HG02642 (cell line): ENCODE measurements around the gene CUBN.

Experiments used
- ATAC-seq: cut with Tn5 transposase; IDR thresholded peaks from one replicate; pipeline ENCODE4 v1.9.1; 2021; ENCODE audit warnings: mild to moderate bottlenecking; ENCODE audit not compliant: unreplicated experiment, poor library complexity

The CUBN gene

DNA sequence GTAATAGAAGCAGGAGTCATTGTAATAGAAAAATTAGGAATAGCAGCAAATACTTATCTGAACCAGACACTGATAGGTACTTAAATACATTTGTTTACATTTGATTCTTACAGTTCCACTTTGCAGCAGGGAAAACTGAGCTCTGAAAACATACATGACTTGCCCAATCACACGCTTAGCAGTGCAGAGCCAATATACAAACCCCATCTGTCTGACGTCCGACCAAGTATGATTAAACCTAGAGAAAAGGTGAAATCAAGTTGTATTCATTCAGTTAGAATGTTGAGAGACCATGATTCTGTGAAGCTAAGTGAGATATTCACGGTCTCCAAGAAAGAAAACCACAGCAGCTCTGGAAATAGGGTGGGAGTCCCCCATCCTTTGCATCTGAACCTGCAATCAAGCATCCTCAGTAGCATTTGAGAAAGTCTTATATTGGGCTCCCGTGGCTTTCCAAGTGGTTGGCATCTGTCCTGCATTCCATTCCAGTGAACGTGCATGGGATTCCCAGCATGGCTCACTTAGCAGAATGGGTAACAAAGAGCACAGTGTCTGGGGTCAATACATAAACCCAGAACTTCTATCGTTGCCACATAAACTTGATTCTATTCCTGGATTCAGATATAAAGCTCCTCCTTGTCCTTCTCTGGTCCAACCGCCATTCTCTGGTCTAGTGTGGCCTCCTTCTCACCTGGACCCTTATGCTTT is 163.7 kb downstream of the CUBN start:
- no peak for ATAC-seq

DNA sequence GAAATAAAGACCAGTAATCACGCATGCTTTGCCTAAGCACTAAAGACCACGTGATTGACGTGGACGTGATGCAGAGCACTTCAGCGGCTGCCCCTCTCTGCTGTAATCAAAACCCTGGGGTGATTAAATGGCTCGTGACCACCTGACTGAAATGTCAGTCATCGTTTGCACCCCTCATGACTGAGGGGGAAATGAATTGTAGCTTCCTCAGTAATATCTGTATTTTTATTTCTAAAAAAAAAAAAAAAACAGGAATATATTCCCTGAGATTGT is 164.3 kb downstream of the CUBN start:
- ATAC-seq: no peak

DNA sequence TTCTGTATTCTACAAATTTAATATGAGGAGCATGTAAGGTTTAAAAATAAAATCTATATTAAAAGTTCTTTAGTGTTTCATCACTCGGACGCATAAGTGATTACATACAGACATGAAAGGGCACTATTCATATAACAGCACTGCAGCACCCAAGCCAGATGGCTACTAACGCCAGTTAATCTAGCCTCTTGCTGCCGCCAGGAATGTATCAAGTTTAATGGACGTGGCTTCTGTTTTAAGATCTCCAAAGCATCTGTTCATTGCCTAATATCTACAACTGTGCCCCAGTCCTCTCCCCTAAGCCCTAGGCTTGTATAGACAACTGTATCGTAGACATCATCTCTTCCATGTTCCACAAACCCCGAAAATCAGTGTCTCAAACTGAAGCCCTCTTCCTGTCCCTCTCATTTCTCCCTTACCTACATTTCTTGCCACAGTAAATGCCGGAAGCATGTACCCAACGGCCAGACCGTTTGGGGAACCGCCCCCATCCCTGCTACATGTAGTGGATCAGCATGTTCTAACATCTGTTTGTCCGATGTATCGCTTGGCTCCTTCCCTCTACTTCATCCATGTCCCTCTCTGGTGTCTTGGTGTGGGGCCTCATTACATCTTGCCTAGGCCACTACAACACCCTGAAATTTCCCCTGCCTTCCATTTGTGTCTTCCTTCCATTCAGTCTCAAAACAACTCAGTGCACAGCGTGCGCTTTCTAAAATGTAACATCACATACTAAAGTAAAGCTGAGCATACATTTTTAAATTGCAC is 164.9 kb downstream of the CUBN start:
- ATAC-seq: no peak

DNA sequence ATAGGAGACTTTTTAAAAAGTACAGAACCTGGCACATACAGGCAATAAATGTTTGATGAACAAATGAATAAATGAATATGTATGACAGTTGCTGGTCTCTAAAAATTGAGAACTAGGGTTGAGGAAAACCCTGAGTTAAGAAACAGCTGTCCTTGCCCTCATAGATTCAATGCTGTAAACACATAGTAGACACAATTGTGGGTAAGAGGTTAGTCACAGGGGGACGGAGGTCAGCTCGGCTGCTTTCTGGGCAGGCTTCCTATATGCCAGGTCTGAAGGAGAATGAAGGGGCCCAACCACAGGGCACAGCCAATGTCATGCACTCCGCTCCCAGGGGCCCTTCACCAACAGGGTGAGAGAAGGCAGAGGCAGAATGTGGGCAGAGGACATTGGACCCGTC is 169.1 kb downstream of the CUBN start:
- no peak for ATAC-seq

DNA sequence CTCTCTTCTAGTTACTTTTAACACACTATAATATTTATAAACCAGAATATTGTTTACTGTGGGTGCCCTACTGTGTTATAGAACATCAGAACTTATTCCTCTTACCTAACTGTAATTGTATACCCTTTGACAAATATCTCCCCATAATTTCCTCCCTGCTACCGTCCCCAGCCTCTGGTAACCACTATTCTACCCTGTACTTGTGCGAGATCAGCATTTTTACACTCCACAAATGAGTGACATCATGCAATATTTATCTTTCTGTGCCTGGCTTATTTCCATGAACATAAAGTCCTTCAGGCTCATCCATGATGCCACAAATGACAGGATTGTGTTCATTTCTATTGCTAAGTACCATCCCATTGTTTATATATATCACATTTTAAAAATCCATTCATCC is 172.6 kb downstream of the CUBN start:
- ATAC-seq: no peak

DNA sequence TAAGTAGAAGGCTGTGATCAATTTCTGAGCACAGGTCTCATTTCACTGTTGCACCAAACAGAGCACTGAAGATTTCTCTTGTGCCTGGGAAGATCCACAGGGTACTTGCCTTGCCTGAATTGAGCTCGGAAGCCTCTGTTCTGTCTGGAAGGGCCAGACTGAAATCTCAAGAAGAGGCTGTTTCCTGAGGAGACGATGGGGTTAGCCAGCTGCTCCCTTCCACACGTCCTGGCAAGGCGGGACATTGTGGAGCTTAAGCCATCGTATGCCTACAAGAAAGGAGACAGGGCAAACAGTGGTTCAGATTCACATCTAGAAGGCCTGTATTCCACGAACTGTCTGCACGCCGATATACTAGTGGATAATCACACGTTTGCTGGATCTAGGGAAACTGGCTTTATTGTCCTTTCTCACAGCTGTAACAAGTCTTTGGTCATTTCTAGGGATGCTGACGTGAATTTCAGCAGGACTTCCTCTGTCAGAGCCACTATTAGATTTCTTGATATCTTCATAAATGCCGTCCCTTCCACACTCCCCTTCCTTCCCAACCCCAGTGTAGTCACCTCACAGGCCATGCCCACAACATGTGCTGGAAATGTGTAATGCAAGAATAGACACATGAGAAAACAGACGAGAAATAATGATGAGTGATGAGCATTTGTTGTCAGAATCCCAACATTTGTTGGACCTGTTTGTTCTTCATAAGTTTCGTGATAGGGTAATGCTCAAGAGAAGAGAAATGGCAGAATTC is 175.2 kb downstream of the CUBN start:
- no peak for ATAC-seq

DNA sequence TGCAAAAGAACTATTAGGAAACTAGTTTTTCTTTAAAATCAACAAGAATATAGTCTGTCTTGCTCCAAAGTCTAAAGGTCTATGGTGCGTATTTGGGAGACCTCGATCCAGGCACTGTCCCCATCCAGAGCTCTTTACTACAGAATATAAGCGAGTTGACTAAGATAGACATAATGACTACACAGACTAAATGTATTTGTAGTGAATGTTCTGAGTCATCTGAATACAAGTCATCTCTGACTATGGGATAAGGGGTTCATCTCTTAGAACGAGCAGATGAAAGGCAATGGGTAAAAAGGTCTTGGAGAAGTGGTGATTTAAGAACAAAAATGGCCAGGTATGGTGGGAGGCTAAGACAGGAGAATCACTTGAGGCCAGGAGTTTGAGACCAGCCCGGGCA is 176.3 kb downstream of the CUBN start:
- no peak for ATAC-seq

DNA sequence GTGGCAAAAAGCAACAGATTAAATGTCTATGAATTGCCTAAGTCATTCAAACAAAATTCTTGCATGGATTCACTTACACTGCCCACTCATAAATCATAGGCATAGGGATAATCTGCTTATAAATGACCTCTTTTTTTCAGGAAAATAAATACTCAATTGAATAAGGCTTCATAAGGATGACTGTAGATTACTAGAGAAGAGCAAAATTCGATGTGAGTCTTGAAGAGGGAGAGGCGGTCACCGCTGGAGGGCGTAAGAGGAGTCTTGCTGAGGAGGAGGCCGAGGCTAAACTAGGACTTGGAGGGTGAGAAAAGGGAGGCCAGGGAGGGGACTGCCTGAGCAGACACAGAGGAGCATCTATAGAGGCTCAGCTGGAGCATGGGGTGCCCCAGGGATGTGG is 177.0 kb downstream of the CUBN start:
- no peak for ATAC-seq

DNA sequence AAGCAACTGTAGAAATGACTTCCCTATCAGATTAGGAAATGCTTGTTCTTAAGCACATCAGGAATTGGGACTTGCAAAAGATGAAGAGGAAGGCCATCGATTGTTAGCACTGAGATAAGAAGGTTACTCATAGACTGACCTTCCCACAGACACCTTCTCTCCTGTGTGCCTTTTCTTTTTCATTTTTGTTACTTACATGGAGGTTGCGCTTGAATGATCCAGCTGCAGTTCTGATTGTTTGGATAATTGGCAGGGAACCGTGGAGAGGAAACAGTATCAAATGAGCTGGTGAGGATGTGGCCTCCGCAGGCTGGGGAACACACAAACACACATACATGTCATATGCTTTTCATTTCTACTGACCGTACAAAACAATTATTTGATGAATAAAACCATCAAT is 177.5 kb downstream of the CUBN start:
- no peak for ATAC-seq

DNA sequence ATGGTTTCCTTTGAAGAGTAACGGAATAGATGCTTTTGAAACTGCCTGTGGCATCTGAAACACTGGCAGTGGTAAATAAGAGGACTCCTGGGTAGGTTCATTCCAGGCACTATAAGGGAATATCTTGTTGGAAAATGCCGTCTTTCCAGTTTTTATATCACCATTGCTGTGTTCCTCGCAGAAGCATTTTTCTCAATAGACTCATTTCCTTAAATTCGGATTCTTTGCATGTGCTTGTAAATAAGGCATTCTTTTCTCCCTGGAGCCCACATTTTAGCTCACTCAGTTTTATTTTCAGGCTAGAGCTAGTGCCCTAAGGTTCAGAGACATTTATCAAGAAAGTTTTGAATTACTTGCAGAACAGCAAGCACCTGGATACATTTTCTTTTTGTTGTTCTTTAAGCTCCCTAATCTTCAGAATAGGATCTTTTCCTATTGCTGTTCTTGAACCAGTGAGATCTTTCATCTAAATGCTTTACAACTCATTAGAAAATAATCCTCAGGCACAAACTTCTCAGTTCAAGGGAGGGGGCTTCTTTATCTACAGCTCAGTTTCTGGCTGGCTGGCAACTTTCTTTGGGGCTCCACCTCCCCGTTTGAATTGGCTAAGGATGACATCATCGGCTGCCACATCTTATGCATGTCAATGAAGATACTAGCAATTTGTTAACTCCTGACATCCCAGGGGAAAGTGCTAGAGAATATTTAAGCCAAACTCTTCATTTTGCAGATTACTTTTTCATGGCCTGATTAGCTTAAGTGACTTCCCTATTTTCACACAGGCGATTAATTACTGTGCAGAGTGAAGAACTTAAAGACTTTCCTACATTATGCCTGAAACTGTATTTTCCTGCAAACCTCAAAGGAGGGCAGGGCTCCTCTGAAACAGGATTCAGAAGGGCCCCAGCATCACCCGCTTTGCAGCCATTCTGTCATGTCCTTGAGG is 178.7 kb downstream of the CUBN start:
- ATAC-seq: no peak

DNA sequence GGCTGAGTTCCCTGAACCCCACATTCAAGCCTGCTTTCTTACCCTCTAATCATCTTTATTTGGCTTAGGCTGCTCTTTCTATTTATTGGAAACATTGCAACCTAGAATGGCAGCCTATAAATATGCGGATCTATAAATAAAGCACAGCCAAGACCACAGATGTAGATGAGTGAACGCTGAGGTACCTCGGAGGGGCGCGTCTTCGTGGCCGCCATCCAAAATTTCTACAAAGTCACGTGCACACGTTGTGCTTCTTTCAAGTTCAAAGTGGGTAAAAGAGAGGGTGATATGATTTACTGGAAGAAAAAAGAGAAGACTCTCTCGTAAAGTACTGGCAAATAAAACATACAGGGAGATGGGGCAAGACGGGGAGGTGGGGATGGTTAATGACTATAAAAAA is 179.8 kb downstream of the CUBN start:
- no peak for ATAC-seq

DNA sequence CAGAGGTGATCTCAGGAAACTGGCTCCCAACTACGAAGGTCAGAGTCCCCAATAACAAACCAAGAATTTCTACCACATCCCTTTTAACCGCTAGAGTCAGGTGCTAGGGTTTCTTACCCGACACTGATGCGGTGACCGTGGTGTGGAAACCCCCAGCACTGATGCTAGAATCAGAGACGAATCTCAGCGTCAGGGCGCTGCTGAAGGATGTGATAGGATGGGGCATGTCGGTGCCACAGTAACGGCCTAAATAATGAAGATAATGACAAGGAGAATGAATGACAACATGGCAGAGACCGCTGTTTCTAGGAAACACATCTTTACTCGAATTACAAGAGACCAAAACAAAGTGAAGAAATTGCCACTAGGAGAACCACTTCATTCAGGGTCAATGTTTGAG is 181.2 kb downstream of the CUBN start:
- no peak for ATAC-seq

DNA sequence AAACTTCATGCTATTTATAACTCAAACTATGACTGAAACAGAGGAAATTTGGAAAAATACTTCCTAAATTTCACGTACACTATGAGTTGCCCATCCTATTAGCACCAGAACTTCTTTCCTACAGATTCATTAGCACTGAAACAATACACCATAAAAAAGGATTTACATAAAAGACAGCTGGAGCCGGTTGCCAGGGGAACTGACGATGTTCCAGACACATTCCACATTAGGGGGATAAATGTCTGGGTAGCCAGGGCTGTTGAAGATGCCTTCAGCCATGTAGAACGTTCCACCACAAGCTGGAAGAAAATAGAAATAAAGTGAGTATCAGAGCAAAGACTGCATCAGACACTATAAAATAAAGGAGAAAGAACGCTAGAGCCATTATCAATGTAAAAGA is 182.5 kb downstream of the CUBN start:
- ATAC-seq: no peak

DNA sequence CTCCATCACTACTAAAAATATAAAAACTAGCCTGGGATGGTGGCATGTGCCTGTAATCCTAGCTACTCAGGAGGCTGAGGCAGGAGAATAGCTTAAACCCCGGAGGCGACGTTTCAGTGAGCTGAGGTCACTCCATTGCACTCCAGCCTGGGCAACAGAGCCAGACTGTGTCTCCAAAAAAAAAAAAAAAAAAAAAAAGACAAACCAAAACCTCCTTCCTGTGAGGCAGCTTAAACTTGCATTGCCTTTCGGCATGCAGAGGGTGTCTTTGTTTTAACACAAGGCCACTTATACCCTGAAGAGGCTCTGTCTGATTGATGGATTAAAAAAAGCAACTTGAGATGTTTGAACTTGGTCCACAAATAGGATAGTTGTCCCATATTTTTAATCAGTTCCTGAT is 184.0 kb downstream of the CUBN start:
- ATAC-seq: no peak

DNA sequence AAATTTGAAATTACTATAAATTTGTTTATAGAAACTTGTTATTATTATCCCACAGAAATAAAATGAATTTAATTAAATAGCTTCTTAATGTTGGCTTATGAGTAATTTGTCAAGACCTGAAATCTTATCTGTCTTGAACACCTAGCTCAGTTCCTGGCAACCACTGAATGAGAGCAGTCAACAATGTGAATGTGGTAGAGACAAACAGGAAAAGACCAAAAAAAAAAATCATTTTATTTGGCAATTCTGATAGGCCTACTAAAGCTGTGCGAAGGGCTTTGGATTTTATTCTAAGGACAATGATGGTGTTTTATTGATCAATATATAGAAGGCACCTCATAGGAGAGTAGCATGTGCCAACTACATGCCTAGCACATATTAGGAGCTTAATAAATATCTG is 184.6 kb downstream of the CUBN start:
- ATAC-seq: no peak

DNA sequence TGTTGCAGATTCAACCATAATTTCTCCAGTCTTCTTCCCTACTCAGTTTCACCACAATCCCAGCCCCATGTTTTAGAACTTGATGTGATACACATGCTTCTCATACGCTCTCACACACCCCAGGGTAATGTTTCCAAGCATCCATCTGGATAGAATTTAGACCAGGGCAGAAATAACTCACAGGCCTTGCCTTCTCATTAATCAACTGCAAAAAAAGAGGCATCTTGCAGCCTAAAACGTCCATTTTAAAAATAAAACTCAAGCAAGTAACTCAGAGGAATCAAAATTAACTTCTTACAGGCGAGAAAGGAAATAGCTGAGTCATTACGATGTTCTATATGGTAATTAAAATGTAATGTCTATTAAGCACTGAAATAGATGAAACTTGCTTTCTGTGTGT is 185.2 kb downstream of the CUBN start:
- ATAC-seq: no peak

DNA sequence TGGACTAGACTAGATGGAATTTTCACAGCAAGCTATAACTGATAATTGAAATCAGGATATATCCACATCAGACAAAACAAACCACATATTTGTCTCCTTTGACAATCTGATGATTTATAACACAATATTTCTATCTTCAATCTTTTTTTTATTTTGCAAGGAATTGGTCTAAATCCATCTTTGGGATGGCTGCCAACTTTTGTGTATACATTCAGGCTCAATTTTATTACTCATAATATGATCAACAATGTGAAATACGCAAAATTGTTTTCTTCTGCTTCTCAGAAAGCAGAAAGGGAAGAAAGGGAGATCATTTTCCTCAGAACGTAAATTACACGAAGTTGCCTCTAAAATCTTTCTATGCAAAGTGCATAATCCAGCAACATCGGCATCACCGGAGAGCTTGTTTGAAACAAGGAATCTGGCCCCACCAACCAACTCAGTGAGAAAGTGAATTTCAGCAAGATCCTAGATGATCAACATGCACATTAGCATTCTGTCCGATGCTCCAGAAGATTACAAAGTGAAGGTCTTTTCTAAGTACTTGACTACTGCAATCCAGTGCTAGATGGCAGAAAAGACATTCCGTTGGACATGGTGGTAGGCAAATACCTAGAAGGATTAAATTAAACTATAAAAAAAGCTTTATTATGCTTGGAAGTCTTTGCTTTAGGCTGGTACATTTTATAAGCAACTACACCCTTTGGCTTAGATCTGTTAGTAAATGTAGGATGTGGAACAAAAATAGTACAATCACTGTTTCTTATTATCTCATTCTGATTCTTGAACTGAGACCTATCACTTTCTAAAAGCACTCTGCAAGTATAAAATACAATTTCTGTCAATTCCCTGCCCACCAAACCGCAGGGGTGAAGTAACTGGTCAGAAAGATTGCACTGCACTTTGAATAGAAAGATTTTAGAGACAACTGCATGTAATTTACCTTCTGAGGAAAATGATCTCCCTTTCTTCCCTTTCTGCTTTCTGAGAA is 186.0 kb downstream of the CUBN start:
- no peak for ATAC-seq

DNA sequence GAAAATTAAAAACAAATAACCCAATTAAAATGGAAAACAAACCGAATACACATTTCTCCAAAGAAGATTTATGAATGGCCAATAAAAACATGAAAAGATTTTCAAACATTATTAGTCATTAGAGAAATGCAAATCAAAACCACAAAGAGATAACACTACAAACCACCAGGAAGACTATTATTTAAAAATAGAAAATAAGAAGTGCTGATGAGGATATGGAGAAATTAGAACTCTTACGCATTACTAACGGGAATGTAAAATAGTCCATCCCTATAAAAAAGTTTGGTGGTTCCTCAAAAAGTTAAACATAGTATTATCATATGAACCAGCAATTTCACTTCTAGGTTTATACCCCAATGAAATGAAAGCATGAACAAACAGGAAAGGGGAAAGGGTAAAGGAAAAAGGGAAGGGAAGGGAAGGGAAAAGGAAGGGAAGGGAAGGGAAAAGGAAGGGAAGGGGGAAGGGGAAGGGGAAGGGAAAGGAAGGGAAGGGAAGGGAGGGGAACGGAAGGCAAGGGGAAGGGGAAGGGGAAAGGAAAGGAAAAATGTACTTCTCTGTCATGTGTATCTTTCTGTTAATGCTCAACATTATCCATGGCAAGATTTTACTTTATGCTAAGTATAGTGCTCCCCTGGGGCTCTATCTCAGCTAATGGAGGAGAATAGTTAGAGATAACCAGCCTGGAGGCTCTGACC is 187.1 kb downstream of the CUBN start:
- no peak for ATAC-seq

DNA sequence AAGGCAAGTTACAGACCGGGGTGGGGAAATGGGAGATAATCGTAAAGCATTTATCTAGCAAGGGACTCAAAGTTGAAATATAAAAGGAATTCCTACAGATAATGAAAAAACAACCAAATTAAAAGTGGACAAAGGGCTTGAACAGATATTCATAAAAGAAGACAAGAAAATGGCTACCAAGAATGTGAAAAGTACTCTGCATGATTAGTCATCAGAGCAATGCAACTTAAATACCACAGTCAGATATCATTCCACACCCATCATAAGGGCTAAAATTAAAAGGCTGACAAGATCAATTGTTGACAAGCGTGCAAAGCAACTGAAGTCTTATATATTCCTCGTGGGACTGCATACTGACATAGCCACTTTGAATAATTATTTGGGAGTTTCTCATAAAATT is 187.7 kb downstream of the CUBN start:
- no peak for ATAC-seq
